ENCODE measurements around the gene TBC1D32. TPM values are rescaled to one million over a fixed set of nuclear protein-coding genes. Genes with fewer than 3 reads are reported as not detected.

The TBC1D32 gene
- total and polyA plus RNA-seq, 2 donors (not counting 1 experiment from before 2014, with no cell fraction given), result 6.3 to 21.0 TPM

- Histone ChIP-seq H3K4me3 (replicated peaks in 1 of 4; ENCODE audit: control extremely low read depth in 1 of 4, insufficient read depth in 1 of 4, low read depth in 3 of 4, low read length in 4 of 4) (no peak overlapping the region), H3K27me3 (ENCODE audit: control insufficient read depth, insufficient read depth, low read length) (no peaks in the 10 kb centered on the region), H4K20me1 (ENCODE audit: control insufficient read depth, extremely low read depth, insufficient read depth, low read length) (no peaks in the 10 kb centered on the region), H3K79me2 (ENCODE audit: control insufficient read depth, insufficient read depth, low read length) (no peaks in the 10 kb centered on the region), H3K27ac (ENCODE audit: insufficient read depth, low read length) (no peak overlapping the region), H3K9me3 (ENCODE audit: control insufficient read depth, insufficient read depth, low read depth, low read length) (no peaks in the 10 kb centered on the region), H3K36me3 (ENCODE audit: control insufficient read depth, insufficient read depth, low read length) (no peaks in the 10 kb centered on the region), H3K4me1 (ENCODE audit: control insufficient read depth, extremely low read depth, insufficient read depth, low read length) (no peaks in the 10 kb centered on the region), H3K9ac (ENCODE audit: insufficient read depth, low read length) (no peak overlapping the region), H2AFZ (ENCODE audit: low read length) (no peak overlapping the region), H3K4me2 (ENCODE audit: extremely low read depth, insufficient read depth, low read length) (no peak overlapping the region)
- no peak for DNase-seq (ENCODE audit: low read depth in 2 of 2)
- no peak for TF ChIP-seq EZH2 (IDR thresholded peaks at IDR 0.05; ENCODE audit: low read length, missing control alignments)
- TF ChIP-seq, protein P1, sequence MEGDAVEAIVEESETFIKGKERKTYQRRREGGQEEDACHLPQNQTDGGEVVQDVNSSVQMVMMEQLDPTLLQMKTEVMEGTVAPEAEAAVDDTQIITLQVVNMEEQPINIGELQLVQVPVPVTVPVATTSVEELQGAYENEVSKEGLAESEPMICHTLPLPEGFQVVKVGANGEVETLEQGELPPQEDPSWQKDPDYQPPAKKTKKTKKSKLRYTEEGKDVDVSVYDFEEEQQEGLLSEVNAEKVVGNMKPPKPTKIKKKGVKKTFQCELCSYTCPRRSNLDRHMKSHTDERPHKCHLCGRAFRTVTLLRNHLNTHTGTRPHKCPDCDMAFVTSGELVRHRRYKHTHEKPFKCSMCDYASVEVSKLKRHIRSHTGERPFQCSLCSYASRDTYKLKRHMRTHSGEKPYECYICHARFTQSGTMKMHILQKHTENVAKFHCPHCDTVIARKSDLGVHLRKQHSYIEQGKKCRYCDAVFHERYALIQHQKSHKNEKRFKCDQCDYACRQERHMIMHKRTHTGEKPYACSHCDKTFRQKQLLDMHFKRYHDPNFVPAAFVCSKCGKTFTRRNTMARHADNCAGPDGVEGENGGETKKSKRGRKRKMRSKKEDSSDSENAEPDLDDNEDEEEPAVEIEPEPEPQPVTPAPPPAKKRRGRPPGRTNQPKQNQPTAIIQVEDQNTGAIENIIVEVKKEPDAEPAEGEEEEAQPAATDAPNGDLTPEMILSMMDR (conservative IDR thresholded peaks at IDR 0.05 in 1 of 2, IDR thresholded peaks at IDR 0.05 in 1 of 2; ENCODE audit: low read depth in 1 of 2, low read length in 2 of 2), result no peak
Observed at GRCh38 chr6:121333196-121333595, 1.1 kb downstream of the TBC1D32 start.

- Histone ChIP-seq H3K79me2 (ENCODE audit: control insufficient read depth, insufficient read depth, low read length) (no peaks in the 10 kb centered on the region), H4K20me1 (ENCODE audit: control insufficient read depth, extremely low read depth, insufficient read depth, low read length) (no peaks in the 10 kb centered on the region), H3K27ac (ENCODE audit: insufficient read depth, low read length) (no peak overlapping the region), H3K4me2 (ENCODE audit: extremely low read depth, insufficient read depth, low read length) (no peak overlapping the region), H3K4me1 (ENCODE audit: control insufficient read depth, extremely low read depth, insufficient read depth, low read length) (no peaks in the 10 kb centered on the region), H3K4me3 (replicated peaks in 1 of 4; ENCODE audit: control extremely low read depth in 1 of 4, insufficient read depth in 1 of 4, low read depth in 3 of 4, low read length in 4 of 4) (no peak overlapping the region), H3K36me3 (ENCODE audit: control insufficient read depth, insufficient read depth, low read length) (no peaks in the 10 kb centered on the region), H3K9me3 (ENCODE audit: control insufficient read depth, insufficient read depth, low read depth, low read length) (no peaks in the 10 kb centered on the region), H3K9ac (ENCODE audit: insufficient read depth, low read length) (no peak overlapping the region), H3K27me3 (ENCODE audit: control insufficient read depth, insufficient read depth, low read length) (no peaks in the 10 kb centered on the region), H2AFZ (ENCODE audit: low read length) (no peak overlapping the region)
- no peak for DNase-seq (ENCODE audit: low read depth in 2 of 2)
- TF ChIP-seq EZH2 (IDR thresholded peaks at IDR 0.05; ENCODE audit: low read length, missing control alignments), result no peak
- TF ChIP-seq, protein P1 (conservative IDR thresholded peaks at IDR 0.05 in 1 of 2, IDR thresholded peaks at IDR 0.05 in 1 of 2; ENCODE audit: low read depth in 1 of 2, low read length in 2 of 2), result no peak
Observed at GRCh38 chr6:121330516-121330915, 3.8 kb downstream of the TBC1D32 start.

GRCh38 chr6:121321282-121321681 lies 13.0 kb downstream of the TBC1D32 start:
- Histone ChIP-seq H3K36me3 (ENCODE audit: control insufficient read depth, insufficient read depth, low read length) (no peaks in the 10 kb centered on the region), H2AFZ (ENCODE audit: low read length) (no peak overlapping the region), H3K9me3 (ENCODE audit: control insufficient read depth, insufficient read depth, low read depth, low read length) (no peaks in the 10 kb centered on the region), H4K20me1 (ENCODE audit: control insufficient read depth, extremely low read depth, insufficient read depth, low read length) (no peaks in the 10 kb centered on the region), H3K9ac (ENCODE audit: insufficient read depth, low read length) (no peak overlapping the region), H3K4me1 (ENCODE audit: control insufficient read depth, extremely low read depth, insufficient read depth, low read length) (no peaks in the 10 kb centered on the region), H3K4me3 (replicated peaks in 1 of 4; ENCODE audit: control extremely low read depth in 1 of 4, insufficient read depth in 1 of 4, low read depth in 3 of 4, low read length in 4 of 4) (no peak overlapping the region), H3K27me3 (ENCODE audit: control insufficient read depth, insufficient read depth, low read length) (no peaks in the 10 kb centered on the region), H3K27ac (ENCODE audit: insufficient read depth, low read length) (no peak overlapping the region), H3K4me2 (ENCODE audit: extremely low read depth, insufficient read depth, low read length) (no peak overlapping the region), H3K79me2 (ENCODE audit: control insufficient read depth, insufficient read depth, low read length) (no peaks in the 10 kb centered on the region)
- no peak for TF ChIP-seq EZH2 (IDR thresholded peaks at IDR 0.05; ENCODE audit: low read length, missing control alignments)
- TF ChIP-seq, protein P1 (conservative IDR thresholded peaks at IDR 0.05 in 1 of 2, IDR thresholded peaks at IDR 0.05 in 1 of 2; ENCODE audit: low read depth in 1 of 2, low read length in 2 of 2), result no peak
- no peak for DNase-seq (ENCODE audit: low read depth in 2 of 2)
